OCI-LY7 (cell line): ENCODE data around the gene HINFP. TPM values are rescaled to one million over a fixed set of nuclear protein-coding genes. Genes with fewer than 3 reads are reported as not detected.

ENCODE experiments used
- BruUV-seq: library from RNA; stranded (reverse); fragments of 400-500 nt; replicated peaks from 2 replicates; lab custom pipeline; 2021; lab: Mats Ljungman, UMichigan
- CTCF ChIA-PET: fragments of 300-600 bp; sonication (Branson Sonifier 250); formaldehyde crosslinking; loops from one replicate; lab custom pipeline; 2022; ENCODE audit warnings: antibody characterized with exemption; ENCODE audit not compliant: unreplicated experiment; lab: Charles Lee
- POLR2A ChIA-PET: fragments of 300-600 bp; sonication (Branson Sonifier 250); formaldehyde crosslinking; loops from one replicate; lab custom pipeline; 2022; ENCODE audit warnings: antibody characterized with exemption; lab: Charles Lee
- DNase-seq: peaks from one replicate; pipeline ENCODE4 v3.0.0-alpha.2; 2015; ENCODE audit warnings: low spot score
- H2AFZ ChIP-seq: fragments of 200-600 bp; sonication (generic), shearing (Covaris generic); 2 replicates; pipeline ENCODE4 v1.6.1; 2014; ENCODE audit warnings: mild to moderate bottlenecking, antibody characterized with exemption, low read length, moderate library complexity
- H3K27ac ChIP-seq: fragments of 200-600 bp; sonication (generic); 2 replicates; pipeline ENCODE4 v1.5.1; 2014; ENCODE audit warnings: mixed run types, low read depth, mild to moderate bottlenecking, moderate library complexity, low read length, inconsistent platforms; ENCODE audit not compliant: poor library complexity, severe bottlenecking
- H3K36me3 ChIP-seq: fragments of 200-600 bp; sonication (generic); 2 replicates; pipeline ENCODE4 v1.6.1; 2014; ENCODE audit warnings: mild to moderate bottlenecking, antibody characterized with exemption, low read length, moderate library complexity, mixed read lengths; ENCODE audit not compliant: insufficient read depth
- H3K4me1 ChIP-seq: fragments of 200-600 bp; sonication (generic); 2 replicates; pipeline ENCODE4 v1.5.1; 2014; ENCODE audit warnings: mild to moderate bottlenecking, low read length; ENCODE audit not compliant: insufficient read depth, poor library complexity, severe bottlenecking
- H3K4me2 ChIP-seq: fragments of 200-600 bp; sonication (generic); 2 replicates; pipeline ENCODE4 v1.6.1; 2014; ENCODE audit warnings: mild to moderate bottlenecking, low read length
- H3K4me3 ChIP-seq: fragments of 200-600 bp; sonication (generic); 2 replicates; pipeline ENCODE4 v1.5.1; 2014; ENCODE audit warnings: mild to moderate bottlenecking, low read depth, low read length; ENCODE audit not compliant: poor library complexity, severe bottlenecking
- H3K79me2 ChIP-seq: fragments of 200-600 bp; sonication (generic); 2 replicates; pipeline ENCODE4 v1.6.1; 2016; ENCODE audit warnings: low read depth, mild to moderate bottlenecking, low read length, moderate library complexity, mixed read lengths; ENCODE audit not compliant: insufficient read depth
- H3K9me2 ChIP-seq: fragments of 200-600 bp; sonication (generic); 2 replicates; pipeline ENCODE4 v1.6.1; 2016; ENCODE audit warnings: mild to moderate bottlenecking, low read length, mixed read lengths; ENCODE audit not compliant: insufficient read depth
- H3K9me3 ChIP-seq: fragments of 200-600 bp; sonication (generic); 2 replicates; pipeline ENCODE4 v1.6.1; 2014; ENCODE audit warnings: mild to moderate bottlenecking, mixed run types, low read length, mixed read lengths
- H4K20me1 ChIP-seq: fragments of 200-600 bp; sonication (generic); 2 replicates; pipeline ENCODE4 v1.6.1; 2014; ENCODE audit warnings: mild to moderate bottlenecking, antibody characterized with exemption, low read length, moderate library complexity, mixed read lengths; ENCODE audit not compliant: insufficient read depth
- EZH2phosphoT487 ChIP-seq: fragments of 200-600 bp; sonication (generic); IDR thresholded peaks from 2 replicates; pipeline ENCODE4 v1.6.1; 2018; ENCODE audit warnings: low read depth, borderline replicate concordance, mild to moderate bottlenecking, mixed run types, antibody characterized with exemption, low read length, moderate library complexity, mixed read lengths
- intact Hi-C: fragments of 100-400 bp; cut with micrococcal nuclease; formaldehyde crosslinking; loops from one replicate; pipeline ENCODE4 v1.10.0; 2022; ENCODE audit not compliant: unreplicated experiment
- total RNA-seq, 2 experiments: library from RNA; depleted of rRNA in 1 of 2; stranded (reverse); fragments of >200 nt in 1 of 2; shearing (Covaris generic) in 1 of 2; gene quantifications; 2 replicates each; pipeline ENCODE4 v1.2.3, GENCODE V29; 2014 to 2022
- TF ChIP-seq, protein P1 (sequence below): fragments of 200-600 bp; sonication (generic); conservative IDR thresholded peaks from 2 replicates; pipeline ENCODE4 v1.5.1; 2014; ENCODE audit warnings: mild to moderate bottlenecking, antibody characterized with exemption, low read length, moderate library complexity, mixed read lengths

Gene HINFP
- total RNA-seq, 2 experiments from 2014 or later = 27.7 to 29.6 TPM

DNA sequence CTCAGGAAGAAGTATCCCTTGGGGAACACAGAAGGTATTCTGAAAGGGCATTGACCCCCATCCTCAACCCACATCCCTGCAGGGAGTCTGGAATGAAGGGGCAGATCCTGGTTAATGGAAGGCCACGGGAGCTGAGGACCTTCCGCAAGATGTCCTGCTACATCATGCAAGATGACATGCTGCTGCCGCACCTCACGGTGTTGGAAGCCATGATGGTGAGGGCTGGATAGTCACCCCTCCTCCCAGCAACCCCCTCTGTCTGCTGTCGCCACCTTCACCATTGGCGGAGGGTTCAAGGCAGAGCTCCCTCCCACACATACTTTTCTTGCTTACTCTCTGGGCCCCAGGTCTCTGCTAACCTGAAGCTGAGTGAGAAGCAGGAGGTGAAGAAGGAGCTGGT lies 32.8 kb downstream of the HINFP start:
- no peaks in the 10 kb centered on the region for H3K9me3 ChIP-seq
- no peak overlapping the region for H2AFZ ChIP-seq
- intact Hi-C loops = no loop called here
- BruUV-seq = no TSS peak
- no peaks in the 10 kb centered on the region for H3K79me2 ChIP-seq
- peaks cover 8% of the 10 kb centered on the region for H3K4me1 ChIP-seq
- no peak overlapping the region for H3K27ac ChIP-seq
- CTCF ChIA-PET = interaction anchor here (0.6 to 1.1 kb wide), 3 partner anchors 10 to 98 kb away, joined by 3 to 4 read pairs (median 3); partner anchors contain the start of gene HYOU1
- TF ChIP-seq, protein P1, sequence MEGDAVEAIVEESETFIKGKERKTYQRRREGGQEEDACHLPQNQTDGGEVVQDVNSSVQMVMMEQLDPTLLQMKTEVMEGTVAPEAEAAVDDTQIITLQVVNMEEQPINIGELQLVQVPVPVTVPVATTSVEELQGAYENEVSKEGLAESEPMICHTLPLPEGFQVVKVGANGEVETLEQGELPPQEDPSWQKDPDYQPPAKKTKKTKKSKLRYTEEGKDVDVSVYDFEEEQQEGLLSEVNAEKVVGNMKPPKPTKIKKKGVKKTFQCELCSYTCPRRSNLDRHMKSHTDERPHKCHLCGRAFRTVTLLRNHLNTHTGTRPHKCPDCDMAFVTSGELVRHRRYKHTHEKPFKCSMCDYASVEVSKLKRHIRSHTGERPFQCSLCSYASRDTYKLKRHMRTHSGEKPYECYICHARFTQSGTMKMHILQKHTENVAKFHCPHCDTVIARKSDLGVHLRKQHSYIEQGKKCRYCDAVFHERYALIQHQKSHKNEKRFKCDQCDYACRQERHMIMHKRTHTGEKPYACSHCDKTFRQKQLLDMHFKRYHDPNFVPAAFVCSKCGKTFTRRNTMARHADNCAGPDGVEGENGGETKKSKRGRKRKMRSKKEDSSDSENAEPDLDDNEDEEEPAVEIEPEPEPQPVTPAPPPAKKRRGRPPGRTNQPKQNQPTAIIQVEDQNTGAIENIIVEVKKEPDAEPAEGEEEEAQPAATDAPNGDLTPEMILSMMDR = no peak
- no peak for TF ChIP-seq EZH2phosphoT487
- no peak overlapping the region for H3K4me2 ChIP-seq
- H3K9me2 ChIP-seq = no peaks in the 10 kb centered on the region
- H3K4me3 ChIP-seq = no peak overlapping the region
- POLR2A ChIA-PET = interaction anchor here (0.5 to 0.7 kb wide), 2 partner anchors 57 to 503 kb away, joined by 3 to 4 read pairs; no protein-coding TSS in a partner anchor
- H4K20me1 ChIP-seq = no peaks in the 10 kb centered on the region
- H3K36me3 ChIP-seq = no peaks in the 10 kb centered on the region
- no peak for DNase-seq

DNA sequence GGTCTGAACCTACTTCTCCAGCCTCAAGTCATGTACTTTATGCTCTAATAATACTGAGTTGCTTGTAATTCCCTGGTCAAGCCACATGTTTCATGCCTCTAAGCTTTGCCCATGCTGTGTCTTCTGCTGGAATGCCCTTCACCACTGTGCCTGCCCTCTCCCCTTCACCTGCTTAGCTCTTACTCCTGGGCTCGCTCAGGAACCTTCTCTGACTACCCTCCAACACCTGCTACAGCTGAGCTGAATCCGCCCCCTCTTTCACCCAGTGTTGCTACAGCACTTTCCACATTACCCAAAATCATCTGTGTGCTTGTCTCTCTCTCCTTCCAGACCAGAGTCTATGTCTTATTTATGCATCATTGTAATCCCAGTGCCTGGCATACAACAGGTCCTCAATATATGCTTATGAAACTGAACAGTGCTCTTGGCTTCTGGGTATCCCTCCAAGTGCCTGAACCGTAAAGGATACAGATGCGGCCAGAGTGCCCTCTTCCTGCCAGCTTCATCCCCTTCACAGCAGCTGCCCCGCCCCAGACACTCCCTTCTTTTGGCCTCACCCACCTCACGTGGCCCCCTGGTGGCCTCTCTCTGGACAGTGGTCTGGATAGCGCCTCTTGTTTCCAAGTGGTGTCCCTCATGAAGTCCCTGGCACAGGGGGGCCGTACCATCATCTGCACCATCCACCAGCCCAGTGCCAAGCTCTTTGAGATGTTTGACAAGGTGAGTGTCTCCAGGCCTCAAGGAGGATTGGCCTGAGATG lies 34.5 kb downstream of the HINFP start:
- ChIA-PET POLR2A (interaction anchor here (0.7 to 1.2 kb wide), 5 partner anchors 8 to 70 kb away, joined by 3 to 5 read pairs (median 3); no protein-coding TSS in a partner anchor), CTCF (interaction anchor here (0.6 to 0.8 kb wide), 2 partner anchors 11 to 46 kb away, joined by 3 to 4 read pairs; no protein-coding TSS in a partner anchor)
- Histone ChIP-seq H3K4me2 (no peak overlapping the region), H3K9me3 (no peaks in the 10 kb centered on the region), H3K27ac (no peak overlapping the region), H4K20me1 (no peaks in the 10 kb centered on the region), H3K4me1 (peaks cover 5% of the 10 kb centered on the region), H3K4me3 (no peak overlapping the region), H2AFZ (no peak overlapping the region), H3K79me2 (no peaks in the 10 kb centered on the region), H3K9me2 (no peaks in the 10 kb centered on the region), H3K36me3 (no peaks in the 10 kb centered on the region)
- TF ChIP-seq EZH2phosphoT487 = no peak
- TF ChIP-seq, protein P1 = peak; percentile 50
- intact Hi-C loops = no loop called here
- BruUV-seq = no TSS peak
- peak; percentile 45 for DNase-seq
